Spinal cord (tissue), 10 donors: ENCODE data around the gene USP13. TPM values are rescaled to one million over a fixed set of nuclear protein-coding genes. Genes with fewer than 3 reads are reported as not detected.

Experiments
- DNase-seq, 6 donors: peaks; one replicate each; pipeline versions ENCODE4 v3.0.0 to v3.0.0-alpha.2; 2013 to 2015; ENCODE audit warnings: low spot score in 6 of 6, low read depth in 4 of 6
- H3K27ac ChIP-seq: one replicate; pipeline ENCODE4 v1.5.1; 2013; ENCODE audit warnings: low read depth, low read length, control low read depth
- H3K27me3 ChIP-seq: one replicate; pipeline ENCODE4 v1.6.1; 2013; ENCODE audit warnings: low read length; ENCODE audit not compliant: control insufficient read depth, insufficient read depth
- H3K36me3 ChIP-seq: one replicate; pipeline ENCODE4 v1.6.1; 2013; ENCODE audit warnings: low read length; ENCODE audit not compliant: control insufficient read depth, insufficient read depth
- H3K4me1 ChIP-seq: one replicate; pipeline ENCODE4 v1.6.1; 2013; ENCODE audit warnings: low read length; ENCODE audit not compliant: control insufficient read depth, insufficient read depth
- H3K4me3 ChIP-seq: one replicate; pipeline ENCODE4 v1.5.1; 2013; ENCODE audit warnings: low read depth, low read length, control low read depth
- H3K9me3 ChIP-seq: one replicate; pipeline ENCODE4 v1.6.1; 2013; ENCODE audit warnings: low read length; ENCODE audit not compliant: control insufficient read depth, insufficient read depth
- WGBS: methylation state at CpG from one replicate; pipeline ENCODE4 v1.1.5; 2013; ENCODE audit warnings: missing lambda C conversion rate; ENCODE audit not compliant: insufficient coverage; 5-methylcytosine and 5-hydroxymethylcytosine counted together
- polyA plus RNA-seq, 2 donors: library from polyadenylated mRNA; unstranded; fragments of 120-200 nt; gene quantifications; one replicate each; pipeline ENCODE4 v1.2.1, GENCODE V29; 2013; ENCODE audit not compliant: insufficient read length in 2 of 2
- total RNA-seq, 2 donors: library from RNA; depleted of rRNA in 1 of 2; stranded (reverse); fragments of 120-200 nt in 1 of 2; fragments of >200 nt in 1 of 2; gene quantifications; one replicate each; pipeline versions ENCODE4 v1.2.3 to v1.2.4, GENCODE V29; 2013 to 2014
- donor health status: healthy.

Gene USP13
- total and polyA plus RNA-seq, 4 donors, result 10.4 to 14.4 (median 13.7) TPM

GRCh38 chr3:179726075-179726699 is 73.3 kb downstream of the USP13 start:
- no peak for DNase-seq
- Histone ChIP-seq H3K27ac (no peak overlapping the region), H3K4me1 (no peaks in the 10 kb centered on the region), H3K36me3 (peaks cover 23% of the 10 kb centered on the region), H3K27me3 (no peaks in the 10 kb centered on the region), H3K4me3 (no peak overlapping the region), H3K9me3 (no peaks in the 10 kb centered on the region)
- WGBS, result 91% methylated on average over 5 of the region's 5 CpGs

- Histone ChIP-seq H3K36me3 (peaks cover 32% of the 10 kb centered on the region), H3K27ac (no peak overlapping the region), H3K4me3 (no peak overlapping the region), H3K27me3 (no peaks in the 10 kb centered on the region), H3K4me1 (no peaks in the 10 kb centered on the region), H3K9me3 (no peaks in the 10 kb centered on the region)
- DNase-seq, result no peak
- WGBS, result 92% methylated on average over 1 of the region's 3 CpGs
These were observed 76.2 kb downstream of the USP13 start for GRCh38 chr3:179729086-179729485.

GRCh38 chr3:179729981-179730380 is 77.1 kb downstream of the USP13 start:
- Histone ChIP-seq H3K9me3 (no peaks in the 10 kb centered on the region), H3K27ac (no peak overlapping the region), H3K36me3 (peaks cover 32% of the 10 kb centered on the region), H3K4me1 (no peaks in the 10 kb centered on the region), H3K27me3 (no peaks in the 10 kb centered on the region), H3K4me3 (no peak overlapping the region)
- no CpG with 5 or more reads among the region's 2 CpGs for WGBS
- no peak for DNase-seq

- H3K9me3 ChIP-seq, result no peaks in the 10 kb centered on the region
- no peak for DNase-seq
- 100% methylated on average over 3 of the region's 3 CpGs for WGBS
- peaks cover 32% of the 10 kb centered on the region for H3K36me3 ChIP-seq
- H3K27me3 ChIP-seq, result no peaks in the 10 kb centered on the region
- no peak overlapping the region for H3K4me3 ChIP-seq
- no peak overlapping the region for H3K27ac ChIP-seq
- no peaks in the 10 kb centered on the region for H3K4me1 ChIP-seq
These were observed 77.7 kb downstream of the USP13 start for GRCh38 chr3:179730506-179730905.

- Histone ChIP-seq H3K4me1 (no peaks in the 10 kb centered on the region), H3K36me3 (peaks cover 32% of the 10 kb centered on the region), H3K27me3 (no peaks in the 10 kb centered on the region), H3K9me3 (no peaks in the 10 kb centered on the region), H3K4me3 (no peak overlapping the region), H3K27ac (no peak overlapping the region)
- no peak for DNase-seq
- WGBS, result 99% methylated on average over 7 of the region's 9 CpGs
These were observed 78.7 kb downstream of the USP13 start for GRCh38 chr3:179731544-179731943.

- H3K36me3 ChIP-seq, result peaks cover 30% of the 10 kb centered on the region
- no peak overlapping the region for H3K27ac ChIP-seq
- no peak for DNase-seq
- no peaks in the 10 kb centered on the region for H3K4me1 ChIP-seq
- WGBS, result 89% methylated on average over 2 of the region's 7 CpGs
- no peaks in the 10 kb centered on the region for H3K27me3 ChIP-seq
- H3K4me3 ChIP-seq, result no peak overlapping the region
- no peaks in the 10 kb centered on the region for H3K9me3 ChIP-seq
These were observed 80.0 kb downstream of the USP13 start for GRCh38 chr3:179732661-179733348.

GRCh38 chr3:179733797-179734196 is 81.0 kb downstream of the USP13 start:
- no peaks in the 10 kb centered on the region for H3K4me1 ChIP-seq
- H3K9me3 ChIP-seq, result no peaks in the 10 kb centered on the region
- no peak overlapping the region for H3K27ac ChIP-seq
- peaks cover 30% of the 10 kb centered on the region for H3K36me3 ChIP-seq
- no peaks in the 10 kb centered on the region for H3K27me3 ChIP-seq
- no CpG with 5 or more reads among the region's 5 CpGs for WGBS
- DNase-seq, result no peak
- H3K4me3 ChIP-seq, result no peak overlapping the region

GRCh38 chr3:179734497-179735281 is 81.8 kb downstream of the USP13 start:
- no peak overlapping the region for H3K27ac ChIP-seq
- no peaks in the 10 kb centered on the region for H3K27me3 ChIP-seq
- no peak overlapping the region for H3K4me3 ChIP-seq
- no peak for DNase-seq
- 94% methylated on average over 2 of the region's 4 CpGs for WGBS
- no peaks in the 10 kb centered on the region for H3K9me3 ChIP-seq
- H3K4me1 ChIP-seq, result no peaks in the 10 kb centered on the region
- H3K36me3 ChIP-seq, result peaks cover 28% of the 10 kb centered on the region

- no peak for DNase-seq
- H3K36me3 ChIP-seq, result peaks cover 28% of the 10 kb centered on the region
- H3K9me3 ChIP-seq, result no peaks in the 10 kb centered on the region
- H3K4me1 ChIP-seq, result no peaks in the 10 kb centered on the region
- no peak overlapping the region for H3K27ac ChIP-seq
- no peak overlapping the region for H3K4me3 ChIP-seq
- H3K27me3 ChIP-seq, result no peaks in the 10 kb centered on the region
These were observed 82.5 kb downstream of the USP13 start for GRCh38 chr3:179735321-179735720.
